HepG2 (cell line): ENCODE results near the gene RGS7. TPM values are rescaled to one million over a fixed set of nuclear protein-coding genes. Genes with fewer than 3 reads are reported as not detected.

Source experiments
- ATAC-seq: fragments of 200-7000 bp; cut with Tn5 transposase; 3 replicates; pipeline ENCODE4 v1.9.1; 2020; ENCODE audit warnings: mild to moderate bottlenecking, moderate library complexity
- BruUV-seq: library from RNA; stranded (reverse); fragments of 400-500 nt; replicated peaks from 2 replicates; lab custom pipeline; 2021; lab: Mats Ljungman, UMichigan
- CTCF ChIA-PET: fragments of 300-600 bp; formaldehyde crosslinking; extraction: SDS; loops from one replicate; lab custom pipeline; 2021; ENCODE audit warnings: low total read pairs, inconsistent platforms, low intra/inter-chr PET ratio; lab: Yijun Ruan, JAX
- POLR2A ChIA-PET: fragments of 350-600 bp; sonication (Branson Sonifier 250); formaldehyde crosslinking; loops from one replicate; lab custom pipeline; 2020; ENCODE audit warnings: antibody characterized with exemption, inconsistent platforms; lab: Yijun Ruan, JAX
- DNase-seq: peaks from one replicate; pipeline ENCODE4 v3.0.0-alpha.2; 2015; ENCODE audit warnings: low spot score
- FAIRE-seq: peaks from 3 replicates; lab custom pipeline; 2011; peaks lifted over from hg19 to GRCh38; lab: Jason Lieb, UNC
- H2AFZ ChIP-seq: one replicate; pipeline ENCODE4 v1.6.1; 2011; ENCODE audit warnings: low read length, inconsistent platforms
- H3K27ac ChIP-seq: fragments of 300-600 bp; 3 replicates; pipeline ENCODE4 v1.8.0; 2011; ENCODE audit warnings: mixed run types, mild to moderate bottlenecking, mixed read lengths, low read length, inconsistent platforms; ENCODE audit not compliant: insufficient read depth; ENCODE audit errors: extremely low read length
- H3K27me3 ChIP-seq, 2 experiments: fragments of 200-600 bp in 1 of 2; 2 replicates in 1 of 2; 3 replicates in 1 of 2; pipeline versions ENCODE4 v1.6.0 to v1.8.0; 2011; ENCODE audit warnings: low read length in 2 of 2, mild to moderate bottlenecking in 2 of 2, moderate library complexity in 2 of 2, inconsistent platforms in 1 of 2; ENCODE audit not compliant: insufficient read depth in 2 of 2, control insufficient read depth in 1 of 2
- H3K36me3 ChIP-seq, 2 experiments: fragments of 200-600 bp in 1 of 2; replicated peaks in 1 of 2; 2 replicates in 1 of 2; 3 replicates in 1 of 2; pipeline versions ENCODE4 v1.5.1 to v1.8.0; 2011; ENCODE audit warnings: low read length in 2 of 2, inconsistent platforms in 1 of 2; ENCODE audit not compliant: insufficient read depth in 2 of 2, control insufficient read depth in 1 of 2
- H3K4me1 ChIP-seq: 2 replicates; pipeline ENCODE4 v1.5.1; 2012; ENCODE audit warnings: low read length, inconsistent platforms; ENCODE audit not compliant: insufficient read depth
- H3K4me2 ChIP-seq: 2 replicates; pipeline ENCODE4 v1.6.0; 2011; ENCODE audit warnings: low read depth, low read length, inconsistent platforms
- H3K4me3 ChIP-seq, 3 experiments: fragments of 200-600 bp in 1 of 3; sonication (generic), shearing (Covaris generic) in 1 of 3; replicated peaks in 1 of 3; 2 replicates each; pipeline ENCODE4 v1.5.1; 2011 to 2016; ENCODE audit warnings: low read length in 3 of 3, inconsistent platforms in 2 of 3, low read depth in 2 of 3, mild to moderate bottlenecking in 2 of 3, control low read depth in 1 of 3, mixed read lengths in 1 of 3; ENCODE audit not compliant: insufficient read depth in 1 of 3
- H3K79me2 ChIP-seq: one replicate; pipeline ENCODE4 v1.6.1; 2011; ENCODE audit warnings: low read length, inconsistent platforms; ENCODE audit not compliant: insufficient read depth
- H3K9ac ChIP-seq: 2 replicates; pipeline ENCODE4 v1.6.0; 2011; ENCODE audit warnings: mild to moderate bottlenecking, low read depth, low read length, inconsistent platforms; ENCODE audit not compliant: insufficient read depth
- H3K9me3 ChIP-seq: 2 replicates; pipeline ENCODE4 v1.5.1; 2012; ENCODE audit warnings: mild to moderate bottlenecking, low read length
- H4K20me1 ChIP-seq: 2 replicates; pipeline ENCODE4 v1.6.0; 2011; ENCODE audit warnings: inconsistent platforms, mild to moderate bottlenecking, low read length, moderate library complexity; ENCODE audit not compliant: insufficient read depth
- ASH2L ChIP-seq: fragments of 300-600, 200-600 bp; sonication (generic); IDR thresholded peaks from 2 replicates; pipeline ENCODE4 v1.7.0; 2017; ENCODE audit warnings: low read depth, mild to moderate bottlenecking, moderate library complexity, mixed read lengths, low read length; ENCODE audit not compliant: insufficient read length
- DR1 ChIP-seq: sonication (generic); formaldehyde crosslinking; IDR thresholded peaks from 2 replicates; pipeline ENCODE4 v1.8.0; 2021; ENCODE audit warnings: mild to moderate bottlenecking, missing genetic modification reagents, inconsistent platforms
- JARID2 ChIP-seq: sonication (generic); formaldehyde crosslinking; IDR thresholded peaks from 2 replicates; pipeline ENCODE4 v1.8.1; 2023; ENCODE audit warnings: missing genetic modification reagents, inconsistent platforms; ENCODE audit not compliant: insufficient replicate concordance
- KDM6A ChIP-seq: IDR thresholded peaks from 2 replicates; pipeline ENCODE4 v1.6.1; 2016; ENCODE audit warnings: low read depth
- KMT2B ChIP-seq: IDR thresholded peaks from 2 replicates; pipeline ENCODE4 v1.6.1; 2016; ENCODE audit warnings: missing genetic modification reagents, missing compliant biosample characterization
- RCOR2 ChIP-seq: IDR thresholded peaks from 2 replicates; pipeline ENCODE4 v1.6.1; 2016; ENCODE audit warnings: missing biosample characterization, missing genetic modification reagents
- REXO4 ChIP-seq: sonication (generic); formaldehyde crosslinking; IDR thresholded peaks from 2 replicates; pipeline ENCODE4 v1.8.0; 2022; ENCODE audit warnings: missing genetic modification reagents, mild to moderate bottlenecking, borderline replicate concordance
- ZFP36L1 ChIP-seq: sonication (generic); formaldehyde crosslinking; IDR thresholded peaks from 2 replicates; pipeline ENCODE4 v1.8.0; 2022; ENCODE audit warnings: mild to moderate bottlenecking, missing genetic modification reagents, moderate library complexity
- ZNF20 ChIP-seq: sonication (generic); formaldehyde crosslinking; IDR thresholded peaks from 2 replicates; pipeline ENCODE4 v1.4.0; 2020; ENCODE audit warnings: mild to moderate bottlenecking, moderate library complexity, missing genetic modification reagents
- ZNF720 ChIP-seq: sonication (generic); formaldehyde crosslinking; IDR thresholded peaks from 2 replicates; pipeline ENCODE4 v1.4.0; 2020; ENCODE audit warnings: missing genetic modification reagents
- WGBS: methylation state at CpG from one replicate; pipeline ENCODE4 v1.1.6; 2017; ENCODE audit warnings: low lambda C conversion rate; 5-methylcytosine and 5-hydroxymethylcytosine counted together
- in situ Hi-C: cut with HindIII; loops from 2 replicates; pipeline ENCODE4 v1.10.0; 2017; ENCODE audit warnings: low pct_unique_long_range_greater_than_20kb; ENCODE audit not compliant: extremely low pct_ligation_motif_present
- intact Hi-C: fragments of 100-400 bp; cut with micrococcal nuclease; formaldehyde crosslinking; loops from one replicate; pipeline ENCODE4 v1.10.0; 2022; ENCODE audit not compliant: unreplicated experiment
- polyA plus RNA-seq, 8 experiments: library from polyadenylated mRNA; depleted of rRNA in 3 of 8; stranded (reverse) in 7 of 8; unstranded in 1 of 8; fragments of >200 nt; fragmentation: Illumina TruSeq in 4 of 8; extraction: Trizol in 4 of 8; gene quantifications; 2 replicates each; pipeline versions ENCODE4 v1.2.1 to v1.2.3, GENCODE V29; 2011 to 2016; ENCODE audit warnings: low read depth in 4 of 8, missing spikeins in 1 of 8, mixed read lengths in 1 of 8; ENCODE audit not compliant: insufficient read depth in 1 of 8
- total RNA-seq, 5 experiments: library from RNA; depleted of rRNA; stranded (reverse); fragments of >200 nt; fragmentation: Illumina TruSeq; extraction: Trizol; gene quantifications; 2 replicates each; pipeline ENCODE4 v1.2.3, GENCODE V29; 2016; ENCODE audit warnings: low read depth in 1 of 5
- TF ChIP-seq, protein P1 (sequence below): sonication (generic); formaldehyde crosslinking; conservative IDR thresholded peaks from 2 replicates; pipeline ENCODE4 v1.8.1; 2023; ENCODE audit warnings: missing genetic modification reagents
- TF ChIP-seq, protein P2 (sequence below), 2 experiments: IDR thresholded peaks; 2 replicates each; pipeline ENCODE4 v1.6.1; 2011 to 2012; ENCODE audit warnings: low read length in 2 of 2, borderline replicate concordance in 1 of 2, low read depth in 1 of 2, mild to moderate bottlenecking in 1 of 2, moderate library complexity in 1 of 2

Gene RGS7
- total and polyA plus RNA-seq, 2 of the 13 experiments (the other 11 are each of a cell fraction or from before 2014, with no cell fraction given): not detected

DNA sequence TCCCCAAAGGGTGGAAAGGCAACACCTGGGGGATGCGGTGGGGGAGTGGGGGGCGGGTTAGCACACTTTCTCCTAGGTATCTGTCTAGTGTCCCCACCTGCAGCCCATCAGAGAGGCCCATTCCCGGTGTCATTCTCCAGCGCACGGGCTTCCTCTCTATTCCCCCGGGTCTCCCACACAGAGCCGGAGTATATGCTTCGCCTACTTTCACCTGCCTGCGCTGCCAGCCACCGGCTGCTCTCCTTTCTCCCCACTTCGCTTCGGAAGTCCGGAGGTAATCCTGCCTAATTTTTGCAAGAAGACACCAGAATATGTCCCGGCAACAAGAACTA lies 852 bp downstream of the RGS7 start:
- TF ChIP-seq ASH2L (no peak), ZNF720 (no peak), ZFP36L1 (no peak), ZNF20 (CRISPR knock-in tag) (no peak), JARID2 (no peak)
- no TSS peak for BruUV-seq
- POLR2A ChIA-PET: no interaction called here
- no peak overlapping the region for H2AFZ ChIP-seq
- H3K9ac ChIP-seq: no peak overlapping the region
- no peaks in the 10 kb centered on the region for H3K9me3 ChIP-seq
- ATAC-seq: 0 out of 3 replicates have a peak, but pooled peaks have one; percentile 17
- FAIRE-seq: no peak
- intact Hi-C loops: no loop called here
- 11% methylated on average over 13 of the region's 14 CpGs for WGBS
- H3K27me3 ChIP-seq: peaks cover 0 to 17% of the 10 kb centered on the region in 2 experiments; a peak in 3 of 5 replicates
- CTCF ChIA-PET: no interaction called here
- DNase-seq: no peak
- 0 out of 6 replicates have a peak overlapping the region, but pooled peaks of 1 of the 3 experiments have one; percentile 66 for H3K4me3 ChIP-seq
- no peak overlapping the region; the same call in 1 of the 2 replicates for H3K4me2 ChIP-seq
- no peaks in the 10 kb centered on the region for H3K4me1 ChIP-seq
- in situ Hi-C loops: no loop called here
- H3K27ac ChIP-seq: no peak overlapping the region
- no peaks in the 10 kb centered on the region for H3K79me2 ChIP-seq
- H3K36me3 ChIP-seq: no peaks in the 10 kb centered on the region
- no peaks in the 10 kb centered on the region for H4K20me1 ChIP-seq

DNA sequence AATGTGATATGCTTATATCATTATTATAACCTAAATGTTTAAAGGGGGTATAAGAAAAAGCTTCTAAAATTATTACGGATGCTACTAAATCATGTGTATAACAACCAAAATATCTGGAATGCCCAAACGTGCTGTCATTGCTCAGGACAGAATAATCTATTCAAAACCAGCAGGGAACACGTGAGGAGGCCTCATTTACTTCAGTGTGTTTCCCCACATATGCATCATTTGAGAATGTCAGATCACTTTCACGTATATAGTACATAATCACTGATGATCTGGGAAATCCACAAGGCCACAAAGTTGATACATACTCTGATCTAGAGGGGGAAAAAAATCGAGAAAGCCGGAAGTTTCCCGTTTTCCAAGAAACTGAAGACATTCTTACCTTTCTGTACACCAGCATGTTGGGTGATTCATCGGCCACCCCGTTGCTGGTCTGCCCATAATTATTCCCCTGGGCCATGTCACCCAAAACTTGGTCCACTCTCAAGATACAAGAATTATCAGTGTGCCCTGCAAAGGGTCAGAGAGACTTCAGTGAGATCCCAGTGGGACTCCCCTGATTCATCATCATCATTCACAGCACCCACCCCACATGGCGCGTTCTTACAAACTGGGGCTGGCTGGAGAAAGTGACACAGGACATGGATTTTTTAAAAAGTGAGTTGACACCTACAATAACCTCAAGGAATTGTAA lies 1.5 kb downstream of the RGS7 start:
- CTCF ChIA-PET: no interaction called here
- TF ChIP-seq REXO4 (CRISPR knock-in tag) (no peak), DR1 (CRISPR knock-in tag) (no peak), KDM6A (CRISPR knock-in tag) (no peak), KMT2B (CRISPR knock-in tag) (no peak), RCOR2 (CRISPR knock-in tag) (no peak)
- TF ChIP-seq, protein P1, sequence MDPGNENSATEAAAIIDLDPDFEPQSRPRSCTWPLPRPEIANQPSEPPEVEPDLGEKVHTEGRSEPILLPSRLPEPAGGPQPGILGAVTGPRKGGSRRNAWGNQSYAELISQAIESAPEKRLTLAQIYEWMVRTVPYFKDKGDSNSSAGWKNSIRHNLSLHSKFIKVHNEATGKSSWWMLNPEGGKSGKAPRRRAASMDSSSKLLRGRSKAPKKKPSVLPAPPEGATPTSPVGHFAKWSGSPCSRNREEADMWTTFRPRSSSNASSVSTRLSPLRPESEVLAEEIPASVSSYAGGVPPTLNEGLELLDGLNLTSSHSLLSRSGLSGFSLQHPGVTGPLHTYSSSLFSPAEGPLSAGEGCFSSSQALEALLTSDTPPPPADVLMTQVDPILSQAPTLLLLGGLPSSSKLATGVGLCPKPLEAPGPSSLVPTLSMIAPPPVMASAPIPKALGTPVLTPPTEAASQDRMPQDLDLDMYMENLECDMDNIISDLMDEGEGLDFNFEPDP (CRISPR knock-in tag): no peak
- TF ChIP-seq, protein P2, sequence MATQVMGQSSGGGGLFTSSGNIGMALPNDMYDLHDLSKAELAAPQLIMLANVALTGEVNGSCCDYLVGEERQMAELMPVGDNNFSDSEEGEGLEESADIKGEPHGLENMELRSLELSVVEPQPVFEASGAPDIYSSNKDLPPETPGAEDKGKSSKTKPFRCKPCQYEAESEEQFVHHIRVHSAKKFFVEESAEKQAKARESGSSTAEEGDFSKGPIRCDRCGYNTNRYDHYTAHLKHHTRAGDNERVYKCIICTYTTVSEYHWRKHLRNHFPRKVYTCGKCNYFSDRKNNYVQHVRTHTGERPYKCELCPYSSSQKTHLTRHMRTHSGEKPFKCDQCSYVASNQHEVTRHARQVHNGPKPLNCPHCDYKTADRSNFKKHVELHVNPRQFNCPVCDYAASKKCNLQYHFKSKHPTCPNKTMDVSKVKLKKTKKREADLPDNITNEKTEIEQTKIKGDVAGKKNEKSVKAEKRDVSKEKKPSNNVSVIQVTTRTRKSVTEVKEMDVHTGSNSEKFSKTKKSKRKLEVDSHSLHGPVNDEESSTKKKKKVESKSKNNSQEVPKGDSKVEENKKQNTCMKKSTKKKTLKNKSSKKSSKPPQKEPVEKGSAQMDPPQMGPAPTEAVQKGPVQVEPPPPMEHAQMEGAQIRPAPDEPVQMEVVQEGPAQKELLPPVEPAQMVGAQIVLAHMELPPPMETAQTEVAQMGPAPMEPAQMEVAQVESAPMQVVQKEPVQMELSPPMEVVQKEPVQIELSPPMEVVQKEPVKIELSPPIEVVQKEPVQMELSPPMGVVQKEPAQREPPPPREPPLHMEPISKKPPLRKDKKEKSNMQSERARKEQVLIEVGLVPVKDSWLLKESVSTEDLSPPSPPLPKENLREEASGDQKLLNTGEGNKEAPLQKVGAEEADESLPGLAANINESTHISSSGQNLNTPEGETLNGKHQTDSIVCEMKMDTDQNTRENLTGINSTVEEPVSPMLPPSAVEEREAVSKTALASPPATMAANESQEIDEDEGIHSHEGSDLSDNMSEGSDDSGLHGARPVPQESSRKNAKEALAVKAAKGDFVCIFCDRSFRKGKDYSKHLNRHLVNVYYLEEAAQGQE (IDR thresholded peaks at IDR 0.05; ENCODE audit: borderline replicate concordance in 1 of 2, low read depth in 1 of 2, low read length in 2 of 2): no peak

More for the DNA sequence above, 1.5 kb downstream of the RGS7 start:
- in situ Hi-C loops (no loop called here), intact Hi-C loops (no loop called here)
- Histone ChIP-seq H3K9me3 (no peaks in the 10 kb centered on the region), H3K4me3 (no peak overlapping the region), H3K79me2 (no peaks in the 10 kb centered on the region), H3K9ac (no peak overlapping the region), H3K27me3 (peaks cover 0 to 17% of the 10 kb centered on the region in 2 experiments; a peak in 3 of 5 replicates), H3K4me2 (no peak overlapping the region), H3K36me3 (no peaks in the 10 kb centered on the region), H4K20me1 (no peaks in the 10 kb centered on the region), H3K27ac (no peak overlapping the region), H3K4me1 (no peaks in the 10 kb centered on the region), H2AFZ (no peak overlapping the region)
- 34% methylated on average over 11 of the region's 11 CpGs for WGBS
- POLR2A ChIA-PET: no interaction called here
- BruUV-seq: no TSS peak
- FAIRE-seq (no peak), DNase-seq (no peak), ATAC-seq (no peak)
